ENCODE measurements around the gene CNMD.

- TF ChIP-seq RFX5 (IDR thresholded peaks at IDR 0.05) (no peak), CTCF (IDR thresholded peaks at IDR 0.05) (no peak), POLR2A (IDR thresholded peaks at IDR 0.05; ENCODE audit: low read length) (no peak), RCOR1 (IDR thresholded peaks at IDR 0.05; ENCODE audit: low read depth, low read length) (no peak), REST (IDR thresholded peaks at IDR 0.05) (no peak), NFE2L2 (conservative IDR thresholded peaks at IDR 0.05; ENCODE audit: low read length) (no peak), MYC (IDR thresholded peaks at IDR 0.05; ENCODE audit: borderline replicate concordance, low read length) (no peak), PBX3 (IDR thresholded peaks at IDR 0.05) (no peak), SMC3 (IDR thresholded peaks at IDR 0.05) (no peak), BCL3 (IDR thresholded peaks at IDR 0.05) (no peak), JUNB (IDR thresholded peaks at IDR 0.05) (no peak), BHLHE40 (IDR thresholded peaks at IDR 0.05; ENCODE audit: low read depth, low read length) (no peak), USF2 (IDR thresholded peaks at IDR 0.05) (no peak), RAD21 (conservative IDR thresholded peaks at IDR 0.05 in 1 of 2, IDR thresholded peaks at IDR 0.05 in 1 of 2) (no peak)
Observed at GRCh38 chr13:52788011-52788410, 48.4 kb upstream of the CNMD start.
